Activated naive CD4-positive, alpha-beta T cell treated with anti-CD3 and anti-CD28 coated beads for 36 hours (primary cell): Measurements from ENCODE around the gene SCGN. TPM values are rescaled to one million over a fixed set of nuclear protein-coding genes. Genes with fewer than 3 reads are reported as not detected.

Experiments used
- CTCF ChIA-PET: fragments of 350-600 bp; sonication (Branson Sonifier 250); formaldehyde crosslinking; loops from one replicate; lab custom pipeline; 2021; ENCODE audit warnings: antibody characterized with exemption; lab: Charles Lee
- DNase-seq: peaks from one replicate; pipeline ENCODE4 v3.0.0-alpha.2; 2020
- H3K27ac Mint-ChIP-seq: one replicate; pipeline ENCODE4 v1.8.0; 2021; ENCODE audit warnings: mild to moderate bottlenecking, mixed read lengths
- H3K27me3 Mint-ChIP-seq: one replicate; pipeline ENCODE4 v1.8.0; 2021; ENCODE audit warnings: low read depth, mixed read lengths
- H3K36me3 Mint-ChIP-seq: one replicate; pipeline ENCODE4 v1.8.0; 2021; ENCODE audit warnings: low read depth, mixed read lengths
- H3K4me1 Mint-ChIP-seq: one replicate; pipeline ENCODE4 v1.8.0; 2021; ENCODE audit warnings: low read depth, mixed read lengths
- H3K4me3 Mint-ChIP-seq: one replicate; pipeline ENCODE4 v1.8.0; 2021; ENCODE audit warnings: mild to moderate bottlenecking, moderate library complexity, mixed read lengths
- H3K9me3 Mint-ChIP-seq: one replicate; pipeline ENCODE4 v1.8.0; 2021; ENCODE audit warnings: mixed read lengths
- intact Hi-C: fragments of 100-400 bp; cut with micrococcal nuclease; formaldehyde crosslinking; loops from one replicate; pipeline ENCODE4 v1.15.1; 2023
- total RNA-seq, 2 experiments: library from RNA; stranded (reverse); gene quantifications; one replicate each; pipeline ENCODE4 v1.2.3, GENCODE V29; 2021

The SCGN gene
- total RNA-seq, 2 experiments from 2014 or later: not detected

GRCh38 chr6:25670793-25671513 lies 18.9 kb downstream of the SCGN start:
- CTCF ChIA-PET: interaction anchor here (0.7 to 1.3 kb wide), 3 partner anchors 12 to 114 kb away, joined by 3 read pairs; no protein-coding TSS in a partner anchor
- Mint-ChIP-seq H3K9me3 (no peaks in the 10 kb centered on the region), H3K27ac (no peak overlapping the region), H3K4me3 (no peak overlapping the region), H3K4me1 (no peaks in the 10 kb centered on the region), H3K27me3 (peaks cover 4% of the 10 kb centered on the region), H3K36me3 (no peaks in the 10 kb centered on the region)
- intact Hi-C loops: no loop called here
- no peak for DNase-seq

GRCh38 chr6:25671652-25672051 lies 19.6 kb downstream of the SCGN start:
- Mint-ChIP-seq H3K4me3 (no peak overlapping the region), H3K27ac (no peak overlapping the region), H3K4me1 (no peaks in the 10 kb centered on the region), H3K27me3 (peaks cover 4% of the 10 kb centered on the region), H3K36me3 (no peaks in the 10 kb centered on the region), H3K9me3 (no peaks in the 10 kb centered on the region)
- intact Hi-C loops: no loop called here
- DNase-seq: no peak
- CTCF ChIA-PET: interaction anchor here (1.3 kb wide), 1 partner anchor 47 kb away, joined by 3 read pairs; no protein-coding TSS in a partner anchor

GRCh38 chr6:25675167-25675566 lies 23.2 kb downstream of the SCGN start:
- no peaks in the 10 kb centered on the region for H3K36me3 Mint-ChIP-seq
- H3K27ac Mint-ChIP-seq: no peak overlapping the region
- peaks cover 4% of the 10 kb centered on the region for H3K27me3 Mint-ChIP-seq
- CTCF ChIA-PET: interaction anchor here (0.6 to 1.0 kb wide), 2 partner anchors 45 to 119 kb away, joined by 3 read pairs; no protein-coding TSS in a partner anchor
- H3K9me3 Mint-ChIP-seq: no peaks in the 10 kb centered on the region
- DNase-seq: no peak
- H3K4me3 Mint-ChIP-seq: no peak overlapping the region
- no peaks in the 10 kb centered on the region for H3K4me1 Mint-ChIP-seq
- intact Hi-C loops: no loop called here

DNA sequence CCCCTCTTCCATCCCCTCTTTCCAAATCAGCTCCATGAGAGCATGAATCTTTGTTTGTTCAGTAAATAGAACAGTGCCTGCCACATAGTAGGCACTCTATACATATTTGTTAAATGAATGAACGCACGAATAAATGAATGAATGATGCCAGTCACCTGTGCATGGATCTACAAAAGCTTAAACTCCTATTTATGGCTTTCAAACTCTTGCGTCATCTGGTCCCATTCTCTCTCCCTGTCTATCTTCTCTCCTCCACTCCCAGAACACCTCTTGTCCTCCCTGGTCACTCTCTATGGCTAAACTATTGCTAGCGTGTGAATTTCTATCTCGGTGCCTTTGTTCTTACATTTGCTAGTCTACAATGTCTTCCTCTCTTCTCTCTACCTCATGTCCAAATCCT lies 24.8 kb downstream of the SCGN start:
- DNase-seq: no peak
- CTCF ChIA-PET: no interaction called here
- H3K9me3 Mint-ChIP-seq: no peaks in the 10 kb centered on the region
- no peaks in the 10 kb centered on the region for H3K4me1 Mint-ChIP-seq
- intact Hi-C loops: no loop called here
- no peaks in the 10 kb centered on the region for H3K36me3 Mint-ChIP-seq
- H3K27me3 Mint-ChIP-seq: peaks cover 9% of the 10 kb centered on the region
- H3K27ac Mint-ChIP-seq: no peak overlapping the region
- no peak overlapping the region for H3K4me3 Mint-ChIP-seq

GRCh38 chr6:25681848-25682247 lies 29.8 kb downstream of the SCGN start:
- H3K9me3 Mint-ChIP-seq: no peaks in the 10 kb centered on the region
- DNase-seq: no peak
- CTCF ChIA-PET: no interaction called here
- peaks cover 10% of the 10 kb centered on the region for H3K27me3 Mint-ChIP-seq
- H3K4me1 Mint-ChIP-seq: no peaks in the 10 kb centered on the region
- intact Hi-C loops: no loop called here
- no peaks in the 10 kb centered on the region for H3K36me3 Mint-ChIP-seq
- no peak overlapping the region for H3K4me3 Mint-ChIP-seq
- no peak overlapping the region for H3K27ac Mint-ChIP-seq

- Mint-ChIP-seq H3K27ac (no peak overlapping the region), H3K4me3 (no peak overlapping the region), H3K36me3 (no peaks in the 10 kb centered on the region), H3K27me3 (peaks cover 10% of the 10 kb centered on the region), H3K9me3 (no peaks in the 10 kb centered on the region), H3K4me1 (no peaks in the 10 kb centered on the region)
- CTCF ChIA-PET: interaction anchor here (1.3 kb wide), 1 partner anchor 9 kb away, joined by 3 read pairs; no protein-coding TSS in a partner anchor
- no peak for DNase-seq
- intact Hi-C loops: no loop called here
Measured at GRCh38 chr6:25682324-25682723, 30.3 kb downstream of the SCGN start.

- H3K36me3 Mint-ChIP-seq: no peaks in the 10 kb centered on the region
- CTCF ChIA-PET: no interaction called here
- H3K4me1 Mint-ChIP-seq: no peaks in the 10 kb centered on the region
- intact Hi-C loops: no loop called here
- DNase-seq: no peak
- H3K27me3 Mint-ChIP-seq: peaks cover 13% of the 10 kb centered on the region
- H3K27ac Mint-ChIP-seq: no peak overlapping the region
- H3K4me3 Mint-ChIP-seq: no peak overlapping the region
- no peaks in the 10 kb centered on the region for H3K9me3 Mint-ChIP-seq
Measured at GRCh38 chr6:25684565-25684964, 32.5 kb downstream of the SCGN start.

GRCh38 chr6:25685251-25685650 lies 33.2 kb downstream of the SCGN start:
- intact Hi-C loops: no loop called here
- CTCF ChIA-PET: no interaction called here
- peaks cover 13% of the 10 kb centered on the region for H3K27me3 Mint-ChIP-seq

GRCh38 chr6:25685896-25686295 lies 33.9 kb downstream of the SCGN start:
- DNase-seq: no peak
- CTCF ChIA-PET: no interaction called here
- Mint-ChIP-seq H3K4me3 (no peak overlapping the region), H3K4me1 (no peaks in the 10 kb centered on the region), H3K9me3 (no peaks in the 10 kb centered on the region), H3K27me3 (peaks cover 13% of the 10 kb centered on the region), H3K27ac (no peak overlapping the region), H3K36me3 (no peaks in the 10 kb centered on the region)
- intact Hi-C loops: no loop called here

More at GRCh38 chr6:25685251-25685650, 33.2 kb downstream of the SCGN start:
- DNase-seq: no peak
- H3K4me1 Mint-ChIP-seq: no peaks in the 10 kb centered on the region
- H3K36me3 Mint-ChIP-seq: no peaks in the 10 kb centered on the region
- H3K4me3 Mint-ChIP-seq: no peak overlapping the region
- H3K27ac Mint-ChIP-seq: no peak overlapping the region
- no peaks in the 10 kb centered on the region for H3K9me3 Mint-ChIP-seq

GRCh38 chr6:25686856-25687255 lies 34.8 kb downstream of the SCGN start:
- Mint-ChIP-seq H3K9me3 (no peaks in the 10 kb centered on the region), H3K27me3 (peaks cover 9% of the 10 kb centered on the region), H3K27ac (no peak overlapping the region), H3K4me1 (no peaks in the 10 kb centered on the region), H3K36me3 (no peaks in the 10 kb centered on the region), H3K4me3 (no peak overlapping the region)
- intact Hi-C loops: no loop called here
- CTCF ChIA-PET: no interaction called here
- DNase-seq: no peak

DNA sequence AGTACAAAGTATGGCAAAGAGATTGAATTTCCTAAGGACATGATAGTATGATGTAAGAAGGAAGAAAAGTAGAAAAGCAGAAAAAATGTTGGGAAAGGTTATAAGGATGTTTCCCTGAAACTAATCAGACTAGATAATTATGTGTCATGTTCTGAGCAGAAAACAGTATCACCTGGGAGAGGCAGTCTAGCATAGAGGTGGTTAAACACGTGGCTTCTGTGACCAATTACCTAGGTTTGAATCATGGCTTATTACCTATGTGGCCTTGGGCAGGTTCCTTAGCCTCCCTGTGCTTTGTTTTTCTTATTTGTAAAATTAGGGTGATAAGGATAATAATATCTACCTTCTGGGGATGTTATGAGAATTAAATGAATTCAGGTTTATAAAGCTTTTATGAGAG lies 38.0 kb downstream of the SCGN start:
- CTCF ChIA-PET: no interaction called here
- intact Hi-C loops: no loop called here
- no peaks in the 10 kb centered on the region for H3K36me3 Mint-ChIP-seq
- no peak overlapping the region for H3K4me3 Mint-ChIP-seq
- peaks cover 13% of the 10 kb centered on the region for H3K27me3 Mint-ChIP-seq
- no peaks in the 10 kb centered on the region for H3K9me3 Mint-ChIP-seq
- DNase-seq: no peak
- H3K27ac Mint-ChIP-seq: no peak overlapping the region
- no peaks in the 10 kb centered on the region for H3K4me1 Mint-ChIP-seq

DNA sequence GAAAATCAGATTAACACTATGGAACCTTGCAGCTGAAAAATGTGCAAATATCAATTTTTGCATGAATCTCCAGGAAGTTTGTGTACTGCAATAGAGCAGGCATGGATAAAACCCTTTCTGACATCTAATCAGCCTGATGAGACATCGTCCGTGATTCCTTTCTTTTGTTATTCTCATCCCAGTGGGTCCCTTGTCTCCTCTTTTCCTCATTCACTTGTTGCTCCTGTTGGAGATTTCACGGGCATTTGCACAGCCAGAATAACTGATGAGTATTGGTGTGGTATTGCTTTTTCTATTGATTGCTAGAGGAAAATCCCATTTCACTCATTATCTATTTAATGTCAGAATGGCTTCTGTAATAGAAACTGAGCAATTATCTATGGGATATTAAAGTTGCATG lies 39.9 kb downstream of the SCGN start:
- Mint-ChIP-seq H3K27ac (no peak overlapping the region), H3K27me3 (peaks cover 12% of the 10 kb centered on the region), H3K4me3 (no peak overlapping the region), H3K9me3 (no peaks in the 10 kb centered on the region), H3K36me3 (no peaks in the 10 kb centered on the region), H3K4me1 (no peaks in the 10 kb centered on the region)
- no peak for DNase-seq
- intact Hi-C loops: no loop called here
- CTCF ChIA-PET: interaction anchor here (1.3 kb wide), 1 partner anchor 311 kb away, joined by 3 read pairs; no protein-coding TSS in a partner anchor

DNA sequence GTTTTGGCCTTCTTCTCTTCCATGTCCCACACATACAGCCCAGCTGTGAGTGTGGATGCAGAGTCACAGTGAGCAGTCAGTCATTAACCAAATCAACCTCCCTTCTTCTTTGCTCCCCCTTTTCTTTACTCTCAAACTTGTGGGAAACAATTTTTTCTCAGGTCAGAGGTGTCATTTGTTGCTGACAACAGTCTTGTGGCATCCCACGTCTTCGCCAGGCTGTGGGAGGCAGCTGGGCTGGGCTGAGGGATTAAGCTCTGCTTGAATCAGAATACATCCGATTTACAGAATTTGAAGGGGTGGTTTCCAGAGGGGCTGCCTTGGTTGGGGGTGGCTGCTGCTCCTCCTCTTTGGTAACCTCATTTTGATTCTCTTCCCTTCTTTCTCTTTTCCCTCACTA lies 40.5 kb downstream of the SCGN start:
- no peak overlapping the region for H3K4me3 Mint-ChIP-seq
- CTCF ChIA-PET: no interaction called here
- no peak overlapping the region for H3K27ac Mint-ChIP-seq

More for the DNA sequence above, 40.5 kb downstream of the SCGN start:
- Mint-ChIP-seq H3K36me3 (no peaks in the 10 kb centered on the region), H3K27me3 (peaks cover 12% of the 10 kb centered on the region), H3K4me1 (no peaks in the 10 kb centered on the region), H3K9me3 (no peaks in the 10 kb centered on the region)
- intact Hi-C loops: no loop called here
- no peak for DNase-seq
